B cell (primary cell): ENCODE measurements around the gene VSIG2. TPM values are rescaled to one million over a fixed set of nuclear protein-coding genes. Genes with fewer than 3 reads are reported as not detected.

Source experiments
- ATAC-seq: fragments of 200-7000 bp; cut with Tn5 transposase; one replicate; pipeline ENCODE4 v1.10.0; 2021; ENCODE audit warnings: low read depth, mild to moderate bottlenecking, moderate number of reproducible peaks, moderate library complexity
- CTCF ChIA-PET: fragments of 350-600 bp; sonication (Branson Sonifier 250); formaldehyde crosslinking; loops from one replicate; lab custom pipeline; 2021; ENCODE audit warnings: antibody characterized with exemption, inconsistent platforms; lab: Charles Lee
- POLR2A ChIA-PET: fragments of 350-600 bp; sonication (Branson Sonifier 250); formaldehyde crosslinking; loops from one replicate; lab custom pipeline; 2021; ENCODE audit warnings: antibody characterized with exemption; lab: Charles Lee
- DNase-seq: peaks from one replicate; pipeline ENCODE4 v3.0.0; 2013
- H2AFZ ChIP-seq: 2 replicates; pipeline ENCODE4 v1.6.1; 2012; ENCODE audit warnings: mild to moderate bottlenecking, low read depth, low read length; ENCODE audit not compliant: insufficient read depth, poor library complexity, severe bottlenecking
- H3K27ac ChIP-seq, 2 donors: 1 replicate in 1 of 2; 2 replicates in 1 of 2; pipeline ENCODE4 v1.5.1; 2012 to 2013; ENCODE audit warnings: low read length in 2 of 2, mild to moderate bottlenecking in 2 of 2, moderate library complexity in 1 of 2
- H3K27me3 ChIP-seq, 4 experiments: fragments of 200-600 bp in 1 of 4; sonication (generic) in 1 of 4; replicated peaks in 1 of 4; 1 replicate in 2 of 4; 2 replicates in 2 of 4; pipeline versions ENCODE4 v1.6.1 to v1.7.0; 2013 to 2016; ENCODE audit warnings: low read length in 3 of 4, mild to moderate bottlenecking in 2 of 4, mixed read lengths in 1 of 4, moderate library complexity in 1 of 4; ENCODE audit not compliant: insufficient read depth in 4 of 4, control insufficient read depth in 3 of 4; ENCODE audit errors: control extremely low read depth in 1 of 4
- H3K36me3 ChIP-seq, 2 experiments: replicated peaks in 1 of 2; 1 replicate in 1 of 2; 2 replicates in 1 of 2; pipeline versions ENCODE4 v1.6.1 to v1.7.1; 2013; ENCODE audit warnings: low read length in 1 of 2; ENCODE audit not compliant: insufficient read depth in 2 of 2, control insufficient read depth in 1 of 2; ENCODE audit errors: control extremely low read depth in 1 of 2, extremely low read depth in 1 of 2
- H3K4me1 ChIP-seq, 2 donors: fragments of 200-600 bp in 1 of 2; sonication (generic) in 1 of 2; 1 replicate in 1 of 2; 2 replicates in 1 of 2; pipeline versions ENCODE4 v1.5.1 to v1.6.1; 2013 to 2017; ENCODE audit warnings: low read length in 2 of 2; ENCODE audit not compliant: control insufficient read depth in 2 of 2, insufficient read depth in 2 of 2
- H3K4me2 ChIP-seq: replicated peaks from 2 replicates; pipeline ENCODE3; 2012; ENCODE audit warnings: mild to moderate bottlenecking, low read depth, low read length; ENCODE audit not compliant: poor library complexity, severe bottlenecking
- H3K4me3 ChIP-seq, 5 experiments: fragments of 200-600 bp in 1 of 5; sonication (generic) in 1 of 5; 1 replicate in 3 of 5; 2 replicates in 2 of 5; pipeline versions ENCODE4 v1.5.1 to v1.7.0; 2011 to 2016; ENCODE audit warnings: low read length in 4 of 5, mild to moderate bottlenecking in 4 of 5, low read depth in 2 of 5, control low read depth in 1 of 5, moderate library complexity in 1 of 5; ENCODE audit not compliant: insufficient read depth in 1 of 5; ENCODE audit errors: control extremely low read depth in 1 of 5, extremely low read depth in 1 of 5
- H3K79me2 ChIP-seq: fragments of 200-600 bp; sonication (generic); one replicate; pipeline ENCODE4 v1.6.0; 2016; ENCODE audit warnings: low read length; ENCODE audit not compliant: control insufficient read depth, insufficient read depth
- H3K9ac ChIP-seq: fragments of 200-600 bp; sonication (generic); 2 replicates; pipeline ENCODE4 v1.6.1; 2017; ENCODE audit warnings: mild to moderate bottlenecking, low read length, moderate library complexity
- H3K9me3 ChIP-seq, 3 donors: one replicate each; pipeline versions ENCODE4 v1.6.1 to v1.7.1; 2013; ENCODE audit warnings: low read length in 2 of 3; ENCODE audit not compliant: control insufficient read depth in 2 of 3, insufficient read depth in 1 of 3; ENCODE audit errors: control extremely low read depth in 1 of 3
- H4K20me1 ChIP-seq: 2 replicates; pipeline ENCODE4 v1.6.0; 2012; ENCODE audit warnings: mild to moderate bottlenecking, low read length; ENCODE audit not compliant: insufficient read depth, control insufficient read depth, poor library complexity, severe bottlenecking
- H3K27ac Mint-ChIP-seq: one replicate; pipeline ENCODE4 v1.8.0; 2021; ENCODE audit warnings: mixed read lengths
- H3K27me3 Mint-ChIP-seq: one replicate; pipeline ENCODE4 v1.8.0; 2021; ENCODE audit warnings: mixed read lengths
- H3K4me1 Mint-ChIP-seq: one replicate; pipeline ENCODE4 v1.8.0; 2021; ENCODE audit warnings: mixed read lengths
- H3K4me3 Mint-ChIP-seq: one replicate; pipeline ENCODE4 v1.8.0; 2021; ENCODE audit warnings: mixed read lengths
- H3K9me3 Mint-ChIP-seq: one replicate; pipeline ENCODE4 v1.8.0; 2022; ENCODE audit warnings: mixed read lengths; ENCODE audit not compliant: insufficient read depth
- CTCF ChIP-seq: fragments of 200-600 bp; IDR thresholded peaks from one replicate; pipeline ENCODE4 v1.8.0; 2022; ENCODE audit warnings: antibody characterized with exemption, mild to moderate bottlenecking
- EZH2 ChIP-seq: IDR thresholded peaks from 2 replicates; pipeline ENCODE4 v1.6.1; 2012; ENCODE audit warnings: borderline replicate concordance, low read depth, mild to moderate bottlenecking, moderate library complexity, low read length; ENCODE audit not compliant: insufficient read depth, poor library complexity, severe bottlenecking
- WGBS: methylation state at CpG from one replicate; pipeline ENCODE4 v1.1.5; 2013; ENCODE audit warnings: missing lambda C conversion rate; ENCODE audit not compliant: insufficient coverage; 5-methylcytosine and 5-hydroxymethylcytosine counted together
- intact Hi-C: fragments of 100-400 bp; cut with micrococcal nuclease; formaldehyde crosslinking; loops from one replicate; pipeline ENCODE4 v1.10.0; 2022
- polyA plus RNA-seq: library from polyadenylated mRNA; depleted of rRNA; stranded (reverse); fragments of >200 nt; gene quantifications from 2 replicates; pipeline ENCODE4 v1.2.3, GENCODE V29; 2012
- total RNA-seq, 2 donors: library from RNA; stranded (reverse); fragments of 120-200 nt in 1 of 2; gene quantifications; 1 replicate in 1 of 2; 2 replicates in 1 of 2; pipeline versions ENCODE4 v1.2.3 to v1.2.4, GENCODE V29; 2013 to 2022

The VSIG2 gene
- total and polyA plus RNA-seq, 2 donors (not counting 1 experiment from before 2014, with no cell fraction given): not detected

GRCh38 chr11:124779568-124779967 is 27.5 kb upstream of the VSIG2 start:
- H3K27me3 ChIP-seq: no peaks in the 10 kb centered on the region
- CTCF ChIA-PET: interaction anchor here (0.8 to 1.3 kb wide), 6 partner anchors 11 to 111 kb away, joined by 3 to 4 read pairs (median 3); no protein-coding TSS in a partner anchor
- H3K9me3 ChIP-seq: no peaks in the 10 kb centered on the region
- DNase-seq (no peak), ATAC-seq (no peak)
- peaks cover 15% of the 10 kb centered on the region for H3K4me1 Mint-ChIP-seq
- intact Hi-C loops: no loop called here
- no peak overlapping the region for H3K27ac ChIP-seq
- no peak overlapping the region for H3K27ac Mint-ChIP-seq
- H3K79me2 ChIP-seq: peaks cover 13% of the 10 kb centered on the region
- no peak overlapping the region for H3K4me2 ChIP-seq
- H4K20me1 ChIP-seq: peaks cover 2% of the 10 kb centered on the region
- no peaks in the 10 kb centered on the region for H3K36me3 ChIP-seq
- H3K4me3 Mint-ChIP-seq: no peak overlapping the region
- TF ChIP-seq CTCF (no peak), EZH2 (no peak)
- no peaks in the 10 kb centered on the region for H3K4me1 ChIP-seq
- no peak overlapping the region for H3K4me3 ChIP-seq
- no peaks in the 10 kb centered on the region for H3K27me3 Mint-ChIP-seq
- POLR2A ChIA-PET: no interaction called here
- H3K9me3 Mint-ChIP-seq: no peaks in the 10 kb centered on the region
- WGBS: no CpG with 5 or more reads among the region's 1 CpG
- H3K9ac ChIP-seq: no peak overlapping the region
- H2AFZ ChIP-seq: no peak overlapping the region

GRCh38 chr11:124778281-124778680 is 26.2 kb upstream of the VSIG2 start:
- H3K4me3 ChIP-seq: no peak overlapping the region
- H3K4me1 ChIP-seq: no peaks in the 10 kb centered on the region
- TF ChIP-seq CTCF: no peak
- no peak for TF ChIP-seq EZH2
- Mint-ChIP-seq H3K4me1 (peaks cover 15% of the 10 kb centered on the region), H3K27me3 (no peaks in the 10 kb centered on the region), H3K9me3 (no peaks in the 10 kb centered on the region), H3K4me3 (no peak overlapping the region), H3K27ac (no peak overlapping the region)
- no peaks in the 10 kb centered on the region for H3K9me3 ChIP-seq
- H4K20me1 ChIP-seq: no peaks in the 10 kb centered on the region
- DNase-seq (no peak), ATAC-seq (no peak)
- no peak overlapping the region for H3K27ac ChIP-seq
- peaks cover 9% of the 10 kb centered on the region for H3K79me2 ChIP-seq
- H3K4me2 ChIP-seq: no peak overlapping the region
- intact Hi-C loops: no loop called here
- H2AFZ ChIP-seq: no peak overlapping the region
- CTCF ChIA-PET: interaction anchor here (0.8 to 1.3 kb wide), 3 partner anchors 15 to 60 kb away, joined by 3 to 4 read pairs (median 3); no protein-coding TSS in a partner anchor
- no peaks in the 10 kb centered on the region for H3K27me3 ChIP-seq
- no peak overlapping the region for H3K9ac ChIP-seq
- POLR2A ChIA-PET: no interaction called here
- peaks cover 0 to 4% of the 10 kb centered on the region in 2 experiments for H3K36me3 ChIP-seq
- 86% methylated on average over 1 of the region's 2 CpGs for WGBS
